NCI-H345 treated with DMSO at 0.1 percent for 48 hours (cell line): Measurements from ENCODE around the gene ABCB9.
A peak's percentile ranks its signal among the peaks of the same experiment; 100 is the strongest.

Experiments
- DNase-seq: peaks from one replicate; lab custom pipeline; 2025; ENCODE audit not compliant: unreplicated experiment; lab: John Stamatoyannopoulos, UW

The ABCB9 gene

DNA sequence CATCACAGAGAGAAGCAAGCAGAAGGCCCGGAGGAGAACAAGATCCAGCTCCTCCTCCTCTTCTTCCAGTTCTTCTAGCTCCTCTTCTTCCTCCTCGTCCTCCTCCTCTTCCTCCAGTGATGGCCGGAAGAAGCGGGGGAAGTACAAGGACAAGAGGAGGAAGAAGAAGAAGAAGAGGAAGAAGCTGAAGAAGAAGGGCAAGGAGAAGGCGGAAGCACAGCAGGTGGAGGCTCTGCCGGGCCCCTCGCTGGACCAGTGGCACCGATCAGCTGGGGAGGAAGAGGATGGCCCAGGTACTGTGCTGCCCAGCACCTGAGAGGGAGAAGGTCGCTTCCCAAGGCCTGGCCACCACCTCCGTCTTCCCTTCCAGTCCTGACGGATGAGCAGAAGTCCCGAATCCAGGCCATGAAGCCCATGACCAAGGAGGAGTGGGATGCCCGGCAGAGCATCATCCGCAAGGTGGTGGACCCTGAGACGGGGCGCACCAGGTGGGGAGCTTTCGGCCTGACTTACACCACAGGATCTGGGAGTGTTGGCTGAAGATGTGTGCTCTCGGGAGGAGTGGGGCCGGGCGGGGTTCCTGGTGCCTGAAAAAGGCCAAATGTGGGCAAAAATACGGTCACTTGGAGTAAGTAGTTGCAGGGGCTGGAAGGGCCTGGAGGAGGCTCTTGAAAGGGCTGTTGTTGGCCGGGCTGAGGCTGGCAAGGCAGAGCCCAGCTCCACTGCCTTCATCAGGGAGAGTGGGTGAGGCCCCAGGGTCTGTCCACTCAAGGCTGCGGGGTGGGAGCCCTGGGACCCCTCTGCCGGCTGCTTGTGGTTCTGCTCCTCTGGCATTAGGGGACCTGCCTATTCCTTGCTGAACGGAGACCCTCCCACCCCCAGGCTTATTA, 15.6 kb upstream of the ABCB9 start:
- DNase-seq, result no peak

DNA sequence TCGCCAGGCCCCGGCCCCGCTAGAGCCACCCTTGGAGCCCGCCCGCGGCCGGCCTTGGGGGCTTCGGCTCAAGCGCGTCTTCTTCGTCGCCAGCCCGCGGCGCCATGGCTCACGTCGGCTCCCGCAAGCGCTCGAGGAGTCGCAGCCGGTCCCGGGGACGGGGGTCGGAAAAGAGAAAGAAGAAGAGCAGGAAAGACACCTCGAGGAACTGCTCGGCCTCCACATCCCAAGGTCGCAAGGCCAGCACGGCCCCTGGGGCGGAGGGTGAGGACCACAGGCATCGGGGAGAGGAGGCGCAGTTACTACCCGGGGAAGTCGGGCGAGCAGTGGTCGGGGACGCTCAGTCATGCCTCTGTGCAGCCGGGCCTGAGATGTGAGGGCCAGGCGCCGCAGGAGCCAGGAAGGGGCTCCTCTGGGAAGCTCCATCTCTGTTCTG, 14.8 kb upstream of the ABCB9 start:
- DNase-seq, result no peak

DNA sequence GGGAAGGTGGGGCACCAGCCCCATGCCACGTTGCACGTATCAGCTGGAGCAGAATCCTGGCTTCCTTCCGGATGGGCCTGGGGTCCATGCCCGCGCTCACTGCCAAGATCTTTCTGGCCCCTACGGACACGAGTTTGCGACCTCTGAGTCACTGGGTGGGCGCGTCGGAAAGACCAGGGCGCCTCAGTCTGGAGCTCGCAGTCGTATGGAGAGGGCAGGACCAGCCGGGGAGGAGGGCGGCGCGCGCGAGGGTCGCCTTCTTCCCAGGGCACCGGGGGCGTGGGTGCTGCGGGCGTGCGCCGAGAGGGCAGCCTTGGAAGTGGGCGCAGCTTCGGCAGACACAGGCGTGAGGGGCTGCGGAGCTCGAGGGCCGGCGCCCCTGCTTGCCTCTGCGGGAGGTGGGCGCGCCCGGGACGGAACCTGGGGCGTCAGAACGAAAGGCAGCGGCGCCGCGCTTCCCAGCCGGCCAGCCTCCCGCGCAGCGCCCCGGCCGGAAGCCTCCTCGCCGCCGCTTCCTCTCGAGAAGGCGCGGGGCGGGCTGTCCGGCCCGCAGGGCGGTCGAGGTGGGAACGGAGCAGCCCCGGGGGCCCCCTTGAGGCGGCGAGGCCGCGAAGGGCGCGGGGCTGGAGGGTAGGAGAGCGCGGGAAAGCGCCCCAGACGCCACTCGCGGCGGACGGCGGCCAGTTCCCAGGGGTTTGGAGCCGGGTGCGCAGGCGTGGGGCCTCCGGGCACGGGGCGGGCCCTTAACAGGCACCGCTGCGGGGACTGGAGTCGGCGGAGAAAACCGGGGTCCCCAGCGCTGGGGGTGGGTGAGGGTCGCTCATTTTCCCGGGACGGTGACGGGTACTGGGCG, 14.1 kb upstream of the ABCB9 start, which contains the start of gene ARL6IP4:
ARL6IP4 (plus strand) TSS at position 499 of the 853 bp plus-strand sequence. CDS start 459 bp downstream, outside the sequence.
- peak; percentile 65 for DNase-seq

DNA sequence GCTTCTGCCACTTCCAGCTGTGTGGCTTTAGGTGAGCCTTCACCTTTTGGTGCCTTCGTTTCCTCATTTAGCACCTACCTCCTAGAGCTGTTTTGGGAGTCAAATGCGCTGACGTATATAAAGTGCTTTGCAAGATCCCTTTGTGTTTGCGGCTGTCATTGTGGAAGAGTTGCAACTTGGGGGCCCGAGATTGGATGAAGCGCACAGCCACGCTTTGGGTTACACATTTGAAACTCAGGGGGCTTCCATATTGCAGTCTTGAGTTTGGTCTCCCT, 13.6 kb upstream of the ABCB9 start:
- DNase-seq, result no peak

DNA sequence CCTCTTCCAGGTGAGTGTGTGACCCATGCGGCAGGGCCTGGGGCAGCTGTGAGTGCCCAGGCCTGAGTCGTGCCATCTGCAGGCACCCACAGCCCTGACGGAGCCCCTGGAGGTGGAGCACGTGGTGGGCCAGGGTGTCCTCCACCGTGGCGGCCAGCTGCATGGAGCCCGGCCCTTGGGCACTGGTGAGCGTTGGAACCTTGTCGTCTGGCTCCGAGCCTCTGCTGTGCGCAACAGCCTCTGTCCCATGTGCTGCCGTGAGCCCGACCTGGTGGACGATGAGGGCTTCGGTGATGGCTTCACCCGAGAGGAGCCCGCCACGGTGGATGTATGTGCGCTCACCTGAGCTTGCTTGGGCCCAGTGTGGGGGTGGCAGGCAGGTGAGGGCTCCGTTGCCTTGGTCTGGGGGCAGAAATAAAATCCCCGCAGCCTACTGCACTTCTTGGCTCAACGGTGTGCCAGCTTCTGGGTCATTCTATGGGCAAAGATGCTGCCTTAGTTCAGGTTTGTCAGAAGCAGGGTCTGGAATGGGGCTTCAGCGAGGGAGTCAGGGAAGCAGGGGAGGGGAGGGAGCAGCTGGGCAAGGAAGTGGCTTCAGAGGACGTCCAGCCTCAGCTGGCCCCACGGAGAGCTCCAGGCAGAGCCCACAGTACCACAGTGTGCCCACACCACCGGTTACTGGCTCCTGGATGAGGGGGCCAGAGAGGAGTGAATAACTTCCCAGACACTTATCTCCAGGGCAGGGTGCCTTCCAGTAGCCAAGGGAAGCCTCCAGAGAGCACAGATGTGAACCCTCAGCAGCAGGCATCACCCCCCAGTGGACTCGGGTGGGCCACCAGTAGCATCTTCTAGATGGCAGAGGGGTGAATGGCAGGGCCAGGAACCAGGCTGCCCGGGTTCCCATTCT, 13.0 kb upstream of the ABCB9 start:
- no peak for DNase-seq

DNA sequence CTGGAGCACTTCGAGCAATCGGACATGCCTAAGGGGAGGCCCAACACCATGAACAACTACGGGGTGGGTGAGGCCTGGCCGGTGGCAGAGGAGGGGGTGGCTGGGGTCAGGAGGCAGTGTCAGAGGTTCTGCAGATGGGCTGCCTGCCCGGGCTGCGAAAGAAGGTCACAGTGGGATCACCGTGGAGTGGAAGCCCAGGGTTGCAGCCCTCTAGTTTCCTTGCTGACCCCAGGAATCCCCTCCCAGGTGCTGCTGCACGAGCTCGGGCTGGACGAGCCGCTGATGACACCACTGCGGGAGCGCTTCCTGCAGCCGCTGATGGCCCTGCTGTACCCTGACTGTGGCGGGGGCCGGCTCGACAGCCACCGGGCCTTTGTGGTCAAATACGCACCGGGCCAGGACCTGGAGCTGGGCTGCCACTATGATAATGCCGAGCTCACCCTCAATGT, 12.3 kb upstream of the ABCB9 start:
- no peak for DNase-seq

DNA sequence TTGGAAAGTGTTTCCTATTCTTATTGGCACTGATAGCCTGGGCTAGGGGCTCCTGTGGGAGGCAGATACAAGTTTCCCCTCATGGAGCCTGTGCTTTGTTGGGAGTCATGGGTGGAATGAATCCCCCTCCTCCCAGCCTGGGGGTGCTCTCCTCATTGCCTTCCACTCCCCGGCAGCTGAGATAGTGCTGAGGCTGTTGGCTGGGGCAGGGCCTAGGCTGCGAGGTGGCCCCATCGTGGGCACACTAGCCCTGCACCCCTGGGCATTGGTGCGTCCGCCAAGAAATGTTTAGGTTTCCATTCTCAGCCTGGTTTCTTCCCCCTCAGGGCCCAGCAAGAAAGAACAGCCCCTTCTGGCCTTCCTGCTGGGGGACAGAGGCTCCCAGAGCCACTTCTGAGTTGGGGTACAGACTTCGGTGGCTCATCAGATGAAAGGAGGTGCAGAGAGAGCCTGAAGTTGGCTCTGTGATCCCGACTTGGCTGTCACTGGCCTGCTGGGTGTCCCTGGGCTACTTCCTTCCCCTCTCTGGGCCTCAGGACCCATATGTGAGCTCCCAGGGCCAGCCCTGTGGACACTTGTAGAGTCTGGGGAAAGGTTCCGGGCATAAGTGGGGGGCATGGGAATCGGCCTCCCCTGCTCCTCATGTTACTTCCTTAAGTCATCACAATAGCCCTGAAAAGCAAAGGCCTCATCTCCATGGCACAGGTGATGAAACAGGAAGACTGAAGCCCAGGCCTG, 11.6 kb upstream of the ABCB9 start:
- no peak for DNase-seq

DNA sequence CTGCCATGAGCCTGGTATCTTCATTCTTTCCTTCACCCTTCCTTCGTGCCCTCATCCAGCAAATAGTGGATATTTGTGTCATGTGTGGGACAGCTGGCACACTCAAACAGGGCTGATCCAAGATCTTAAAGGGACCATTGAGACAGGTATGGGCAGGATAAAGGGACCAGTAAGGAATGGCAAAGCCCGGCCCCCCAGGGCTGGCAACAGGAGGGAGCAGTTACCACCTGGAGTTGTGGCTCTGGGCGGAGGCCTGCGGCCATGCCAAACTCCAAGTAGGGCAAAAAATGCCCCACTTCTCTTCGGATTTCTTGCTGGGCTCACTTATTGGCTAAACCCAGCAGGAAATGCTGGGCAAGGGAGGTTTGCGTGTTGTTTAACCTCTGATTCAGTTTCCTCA, 10.9 kb upstream of the ABCB9 start:
- no peak for DNase-seq

DNA sequence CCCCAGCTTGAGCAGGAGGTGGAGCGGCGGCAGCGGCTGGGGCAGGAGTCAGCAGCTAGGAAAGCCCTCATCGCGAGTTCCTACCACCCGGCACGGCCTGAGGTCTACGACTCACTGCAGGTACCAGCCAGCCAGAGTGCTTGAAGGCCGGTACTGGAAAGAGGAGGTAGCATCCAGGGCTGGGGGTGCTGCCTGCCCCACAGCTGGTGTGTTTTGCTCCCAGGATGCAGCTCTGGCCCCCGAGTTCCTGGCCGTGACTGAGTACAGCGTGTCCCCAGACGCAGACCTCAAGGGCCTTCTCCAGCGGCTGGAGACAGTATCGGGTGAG, 10.3 kb upstream of the ABCB9 start:
- no peak for DNase-seq

DNA sequence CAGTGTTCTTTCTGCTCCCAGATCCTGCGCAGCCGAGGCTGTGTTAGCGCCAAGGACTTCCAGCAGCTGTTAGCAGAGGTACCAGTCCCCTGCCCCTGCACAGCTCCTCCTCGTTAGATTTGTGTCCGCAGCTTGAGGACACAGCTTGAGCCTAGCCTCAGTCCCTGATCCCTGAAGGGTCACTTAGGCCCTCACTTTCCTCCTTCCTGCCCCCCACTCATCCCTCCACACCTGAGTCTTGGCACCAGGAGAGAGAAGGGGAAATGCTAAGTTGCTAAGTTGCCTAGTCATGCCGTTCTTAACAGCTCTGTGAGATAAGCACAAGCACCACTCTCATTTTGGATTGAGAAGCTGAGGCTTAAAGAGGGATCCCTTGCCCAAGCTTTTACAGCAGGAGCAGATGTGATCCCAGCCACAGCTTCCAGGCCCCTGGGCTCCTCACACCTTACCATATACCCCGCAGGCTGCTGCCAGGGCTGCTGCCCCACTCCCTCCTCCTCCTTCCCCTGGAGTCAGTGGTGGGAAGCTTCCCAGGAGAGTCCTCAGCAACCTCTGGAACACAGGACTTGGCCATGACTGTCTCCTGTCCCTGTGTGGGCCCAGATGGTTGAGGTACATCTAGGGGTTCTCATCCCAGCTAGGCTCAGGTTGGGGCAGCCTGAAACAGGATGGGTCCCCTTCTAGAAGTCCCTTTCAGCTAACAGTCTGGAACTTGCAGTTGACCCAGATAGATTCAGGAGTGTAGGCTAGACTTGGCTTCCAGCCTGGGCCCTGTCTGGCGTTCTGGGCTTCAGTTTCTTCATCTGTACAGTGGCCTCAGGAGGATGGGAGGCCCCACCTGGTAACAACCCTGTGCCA, 9.8 kb upstream of the ABCB9 start:
- no peak for DNase-seq

DNA sequence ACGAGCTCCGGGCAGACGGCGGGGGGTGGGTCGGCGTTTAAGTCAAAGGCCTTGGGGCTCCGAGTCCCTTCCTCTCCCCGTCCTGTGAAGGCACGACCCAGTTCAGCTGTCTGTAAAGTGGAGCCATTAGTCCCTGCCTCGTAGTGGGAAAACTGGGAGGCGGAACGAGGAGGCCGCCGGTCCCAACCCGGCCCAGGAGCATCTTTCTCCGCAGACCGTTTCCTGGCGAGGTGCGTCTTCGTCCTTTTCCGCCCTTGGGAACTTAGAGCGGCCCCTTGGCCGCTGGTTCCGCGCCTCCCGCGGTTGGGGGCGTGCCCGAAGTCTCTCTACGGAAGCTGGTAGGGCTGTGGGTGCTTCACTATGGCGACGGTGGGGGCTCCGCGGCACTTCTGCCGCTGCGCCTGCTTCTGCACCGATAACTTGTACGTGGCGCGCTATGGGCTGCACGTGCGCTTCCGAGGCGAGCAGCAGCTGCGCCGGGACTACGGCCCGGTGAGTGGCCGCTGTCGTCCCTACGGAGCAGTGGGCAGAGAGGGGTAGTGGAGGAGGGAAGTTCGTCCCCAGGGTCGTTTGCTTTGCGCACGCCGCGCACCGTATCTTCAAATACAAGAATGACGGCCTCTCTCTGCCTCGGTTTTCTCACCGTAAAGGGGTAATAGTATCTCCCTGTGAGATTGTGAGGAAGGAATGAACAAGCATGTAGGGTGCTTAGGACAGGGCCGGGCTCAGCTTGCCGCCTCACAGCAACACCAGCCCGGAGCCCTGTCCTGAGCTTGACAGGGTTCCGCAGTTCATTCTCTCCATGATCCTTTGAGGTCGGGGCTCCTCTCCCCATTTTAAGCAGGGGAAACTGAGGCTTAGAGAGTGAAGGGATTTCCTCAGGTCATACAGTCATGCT, 8.9 kb upstream of the ABCB9 start, which contains the start of gene OGFOD2:
OGFOD2 (plus strand) TSS at position 353 of the 898 bp plus-strand sequence; CDS start at position 361, 8 bp downstream.
- DNase-seq, result peak; percentile 84

DNA sequence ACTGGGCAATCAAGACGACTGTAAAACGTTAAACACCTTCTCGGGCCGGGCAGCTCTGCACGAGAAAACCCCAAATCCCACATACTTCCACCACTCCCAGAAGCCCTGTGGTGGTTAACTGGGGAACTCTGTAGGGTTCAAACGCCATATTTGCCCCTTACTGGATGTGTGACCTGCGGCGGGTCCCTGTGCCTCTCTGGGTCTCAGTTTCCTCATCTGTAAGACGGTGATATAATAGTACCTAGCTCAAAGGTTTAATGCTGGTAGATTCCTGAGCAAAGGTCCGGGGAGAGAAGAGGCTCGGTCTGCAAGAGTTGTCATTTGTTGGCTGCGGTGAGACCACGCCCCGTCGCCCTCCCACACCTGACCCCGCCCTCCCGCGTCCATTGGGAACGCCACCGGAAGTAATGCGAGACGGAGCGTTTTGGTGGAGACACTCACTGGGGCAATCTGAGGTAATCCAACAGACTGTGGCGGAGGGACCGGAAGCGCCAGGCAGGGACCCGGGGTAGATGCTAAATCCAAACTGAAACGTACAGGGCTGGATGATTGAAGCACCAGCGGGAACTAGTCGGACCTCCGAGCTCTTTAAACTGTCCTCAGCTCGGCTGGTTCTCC, 8.1 kb upstream of the ABCB9 start:
- DNase-seq, result peak; percentile 98

DNA sequence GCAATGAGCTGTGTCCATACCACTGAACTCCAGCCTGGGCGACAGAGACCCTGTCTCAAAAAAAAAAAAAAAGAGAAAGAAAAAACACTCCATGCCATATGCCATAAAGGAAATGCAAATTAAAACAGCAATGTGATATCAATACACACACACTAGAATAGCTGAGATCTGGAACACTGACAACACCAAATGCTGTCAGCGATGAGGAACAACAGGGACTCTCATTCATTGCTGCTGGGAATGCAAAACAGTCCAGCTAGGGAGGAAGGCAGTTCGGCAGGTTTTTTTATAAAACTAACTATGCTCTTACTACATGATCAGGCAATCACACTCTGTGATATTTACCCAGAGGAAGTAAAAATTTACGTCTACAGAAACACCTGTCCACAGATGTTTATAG, 3.4 kb upstream of the ABCB9 start:
- no peak for DNase-seq

DNA sequence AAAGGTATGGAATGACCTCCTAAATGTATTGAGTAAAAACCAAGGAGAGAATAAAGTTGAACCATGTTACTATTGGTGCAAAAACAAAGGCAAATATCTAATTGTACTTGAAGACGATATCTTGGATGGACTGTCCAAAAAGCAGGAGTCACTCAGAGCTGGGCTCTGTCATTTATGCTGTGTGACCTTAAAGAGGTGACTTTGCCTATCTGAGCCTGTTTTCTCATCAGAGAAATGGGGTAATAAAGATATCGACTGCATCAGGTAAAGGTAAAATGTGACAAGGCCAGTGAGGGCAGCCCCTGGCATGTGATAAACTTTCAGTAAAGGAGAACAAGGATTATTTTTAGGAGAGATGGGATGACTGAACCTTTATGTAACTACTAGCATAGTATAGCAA, 1.8 kb upstream of the ABCB9 start:
- no peak for DNase-seq

DNA sequence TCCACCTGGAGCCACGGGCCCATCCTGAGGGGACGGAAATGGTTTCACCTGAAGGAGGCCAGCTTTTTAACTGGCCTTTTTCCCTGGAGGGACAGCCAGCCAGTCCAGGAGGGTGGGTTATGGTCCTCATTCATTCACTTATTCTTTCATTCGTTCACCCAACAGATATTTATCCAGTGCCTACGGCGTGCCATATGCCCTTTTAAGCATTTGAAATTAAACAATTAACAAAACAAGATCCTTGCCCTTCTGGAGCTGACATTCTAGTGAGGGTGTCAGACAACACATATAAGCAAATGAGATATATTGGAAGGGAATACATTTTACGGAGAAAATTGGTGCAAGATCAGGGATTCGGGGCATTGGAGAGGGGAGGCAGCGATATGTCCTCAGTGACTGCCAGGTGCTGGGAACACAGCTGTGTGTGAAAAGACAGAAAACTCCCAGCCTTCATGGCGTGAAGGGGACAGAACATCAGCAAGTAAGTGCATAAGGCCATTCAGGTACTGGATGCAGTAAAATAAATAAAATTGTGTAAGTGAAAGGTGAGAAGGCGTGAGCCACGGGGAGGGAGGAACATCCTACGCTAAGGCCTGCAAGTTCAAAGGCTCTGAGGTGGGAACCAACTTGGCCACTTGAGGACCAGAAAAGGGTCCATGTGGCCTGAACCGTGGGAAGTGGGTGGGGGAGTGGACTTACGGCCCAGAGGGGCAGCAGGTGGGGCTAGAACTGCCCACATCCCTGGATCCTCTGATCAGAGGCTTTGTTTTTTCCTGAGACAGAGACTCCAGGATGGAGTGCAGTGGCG, 684 bp upstream of the ABCB9 start:
- no peak for DNase-seq

DNA sequence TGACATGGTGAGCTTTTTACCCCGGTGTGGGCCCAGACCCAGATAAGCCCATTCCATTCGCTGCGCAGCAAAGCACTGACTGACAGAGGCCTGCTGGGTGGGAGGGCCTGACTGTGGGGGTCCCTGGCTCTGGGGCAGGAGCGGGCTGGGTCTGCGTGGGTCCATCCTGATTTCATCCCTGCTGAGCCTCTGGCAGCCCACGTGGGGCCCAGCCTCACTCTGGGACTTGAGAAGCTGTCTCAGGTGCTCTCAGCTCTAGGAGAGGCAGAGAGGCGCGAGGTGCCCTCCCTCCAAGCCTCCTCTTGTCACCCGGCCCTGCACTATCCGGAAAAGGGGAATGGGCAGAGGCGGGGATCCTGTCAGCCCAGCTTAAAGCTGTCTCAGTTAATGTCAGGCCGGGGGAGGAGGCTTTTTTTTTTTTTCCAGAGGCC, 927 bp downstream of the ABCB9 start:
- no peak for DNase-seq
